NCI-H2029 (cell line): ENCODE measurements around the gene NOL9.

ENCODE experiments used
- DNase-seq: peaks from one replicate; lab custom pipeline; 2025; lab: John Stamatoyannopoulos, UW

The NOL9 gene

GRCh38 chr1:6488602-6489382 lies 65.5 kb downstream of the NOL9 start:
- DNase-seq = no peak

GRCh38 chr1:6487804-6488484 lies 66.4 kb downstream of the NOL9 start:
- no peak for DNase-seq

GRCh38 chr1:6486433-6487011 lies 67.8 kb downstream of the NOL9 start:
- DNase-seq = peak; percentile 54

GRCh38 chr1:6485168-6486101 lies 68.9 kb downstream of the NOL9 start:
- DNase-seq = no peak

GRCh38 chr1:6484826-6485167 lies 69.5 kb downstream of the NOL9 start:
- no peak for DNase-seq

GRCh38 chr1:6483761-6484117 lies 70.6 kb downstream of the NOL9 start:
- DNase-seq = no peak

- DNase-seq = peak; percentile 47
Observed at GRCh38 chr1:6483017-6483760, 71.1 kb downstream of the NOL9 start.

- no peak for DNase-seq
Observed at GRCh38 chr1:6481820-6482219, 72.5 kb downstream of the NOL9 start.

GRCh38 chr1:6477039-6477820 lies 77.1 kb downstream of the NOL9 start:
- no peak for DNase-seq

GRCh38 chr1:6476483-6476882 lies 77.8 kb downstream of the NOL9 start:
- DNase-seq = no peak

GRCh38 chr1:6475381-6476133 lies 78.8 kb downstream of the NOL9 start:
- peak; percentile 44 for DNase-seq

- no peak for DNase-seq
Observed at GRCh38 chr1:6474815-6475282, 79.5 kb downstream of the NOL9 start.

GRCh38 chr1:6473974-6474814 lies 80.1 kb downstream of the NOL9 start:
- peak; percentile 73 for DNase-seq

GRCh38 chr1:6473156-6473555 lies 81.2 kb downstream of the NOL9 start:
- DNase-seq = no peak

GRCh38 chr1:6472391-6472790 lies 81.9 kb downstream of the NOL9 start:
- no peak for DNase-seq

GRCh38 chr1:6471970-6472368 lies 82.3 kb downstream of the NOL9 start:
- peak; percentile 64 for DNase-seq
